HG03442 (cell line): ENCODE measurements around the gene LIF.

ENCODE experiments used
- ATAC-seq: cut with Tn5 transposase; IDR thresholded peaks from one replicate; pipeline ENCODE4 v1.9.1; 2021; ENCODE audit warnings: mild to moderate bottlenecking, moderate library complexity; ENCODE audit not compliant: unreplicated experiment

The LIF gene

GRCh38 chr22:30245985-30246813, at the start of gene LIF:
Gene LIF, minus strand, starts transcription at chr22:30246759. Its CDS starts 64 bp downstream, at chr22:30246695.
- no peak for ATAC-seq

- no peak for ATAC-seq
These were observed 49.8 kb upstream of the LIF start for GRCh38 chr22:30296324-30296723.

DNA sequence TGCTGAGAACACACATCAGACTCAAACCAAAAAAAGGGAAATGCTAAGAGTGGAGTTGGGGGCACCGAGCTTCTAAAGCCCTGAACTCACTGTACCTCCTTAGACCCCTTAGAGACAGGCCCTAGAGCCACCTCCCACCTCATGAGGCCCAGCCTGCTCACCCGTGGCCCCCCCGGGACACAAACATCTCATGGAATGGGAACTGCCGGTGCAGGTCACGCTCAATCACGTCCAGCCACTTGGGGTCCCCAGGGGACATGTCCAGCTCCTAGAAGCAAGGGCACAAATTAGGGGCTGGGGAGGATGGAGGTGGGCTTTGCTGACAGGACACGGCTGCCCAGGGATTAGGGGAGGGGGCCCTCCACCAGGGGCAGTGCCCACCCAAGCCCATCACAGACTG, 49.0 kb upstream of the LIF start:
- no peak for ATAC-seq

GRCh38 chr22:30294830-30295229, 48.3 kb upstream of the LIF start:
- no peak for ATAC-seq

GRCh38 chr22:30294066-30294465, 47.5 kb upstream of the LIF start:
- ATAC-seq: no peak

- no peak for ATAC-seq
These were observed 46.5 kb upstream of the LIF start for GRCh38 chr22:30293026-30293425.

- no peak for ATAC-seq
These were observed 45.8 kb upstream of the LIF start for GRCh38 chr22:30292069-30292970.

DNA sequence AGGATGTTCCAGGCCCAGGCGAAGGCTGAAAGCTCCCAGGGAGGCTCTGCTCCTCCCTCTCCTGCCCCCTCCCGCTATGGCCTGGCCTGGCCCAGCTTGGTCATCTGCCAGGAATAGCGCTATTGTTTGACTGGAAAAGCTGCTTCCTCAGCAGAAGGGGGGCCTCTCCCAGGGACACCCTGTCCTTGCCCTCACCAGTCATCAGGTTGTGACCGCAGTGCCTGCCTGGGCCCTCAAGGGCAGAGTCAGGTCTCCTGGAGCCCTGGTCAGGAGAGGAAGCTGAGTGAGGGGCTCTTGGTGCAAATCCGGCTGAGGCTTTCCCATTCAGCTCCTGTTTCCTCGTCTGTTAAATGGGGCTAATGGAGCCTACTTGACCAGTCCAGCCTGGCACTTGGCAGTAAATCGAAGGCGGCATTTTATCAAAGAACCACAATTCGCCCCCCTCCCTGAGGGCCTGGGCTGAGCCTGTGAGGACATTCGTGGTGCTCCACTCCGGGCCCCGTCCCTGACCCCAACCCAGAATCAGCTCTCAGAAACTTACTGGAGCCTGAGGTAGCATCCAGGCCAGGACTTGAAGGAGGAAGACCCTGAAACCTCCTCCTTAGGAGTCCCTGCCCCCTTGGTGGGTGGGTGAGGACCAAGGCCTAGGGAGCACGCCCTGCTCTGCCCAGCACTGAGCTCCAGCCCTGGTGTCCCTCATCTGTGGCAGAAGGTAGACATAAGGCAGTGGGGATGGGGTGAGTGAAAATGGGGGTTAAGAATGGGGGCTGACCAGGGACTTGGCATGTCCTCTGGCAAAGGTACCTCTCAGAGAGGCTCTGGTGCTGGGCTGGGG, 44.7 kb upstream of the LIF start:
- no peak for ATAC-seq

- no peak for ATAC-seq
These were observed 43.9 kb upstream of the LIF start for GRCh38 chr22:30290342-30291057.

GRCh38 chr22:30289980-30290313, 43.4 kb upstream of the LIF start:
- peak; percentile 9 for ATAC-seq

GRCh38 chr22:30289141-30289979, 42.8 kb upstream of the LIF start, which contains the start of gene CASTOR1:
Gene CASTOR1, minus strand, starts transcription at chr22:30289505. Its CDS starts 8 bp downstream, at chr22:30289497.
- ATAC-seq: peak; percentile 62

GRCh38 chr22:30288419-30289140, 42.0 kb upstream of the LIF start:
- no peak for ATAC-seq

DNA sequence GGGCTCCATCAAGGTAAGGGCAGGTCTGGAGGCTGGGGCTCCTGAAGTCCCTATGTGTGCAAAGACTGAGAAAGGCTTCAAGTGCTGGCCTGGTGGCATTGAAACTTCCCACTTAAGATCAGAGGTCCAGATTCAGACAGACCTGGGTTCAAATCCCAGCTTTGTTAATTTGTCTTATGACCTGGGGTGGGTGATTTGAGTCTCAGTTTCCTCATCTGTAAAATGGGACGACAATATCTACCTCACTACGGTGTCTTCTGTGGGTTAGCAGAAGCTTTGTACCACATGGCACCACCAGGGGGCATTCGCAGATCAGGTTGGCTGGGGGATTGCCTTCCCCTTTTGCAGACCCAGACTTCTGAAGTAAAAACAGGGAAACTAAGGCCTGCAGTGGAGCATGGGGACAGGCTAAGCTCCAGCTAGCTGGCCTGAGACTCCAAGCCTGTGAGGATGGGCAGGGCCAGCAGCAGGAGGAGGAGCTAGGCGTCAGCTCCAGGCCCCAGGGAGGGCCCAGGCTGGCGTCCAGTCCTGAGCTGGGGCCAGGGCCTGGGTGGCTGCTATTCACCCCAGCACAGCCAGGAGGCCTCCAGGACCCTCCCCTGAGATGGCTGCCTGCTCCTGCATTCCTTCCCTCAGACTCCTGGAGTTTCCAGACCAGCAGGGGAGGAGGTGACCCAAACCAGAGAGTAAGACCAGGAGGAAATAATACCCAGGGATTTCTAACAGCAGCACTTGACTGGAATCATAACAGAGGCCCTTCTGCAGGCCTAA, 41.3 kb upstream of the LIF start:
- ATAC-seq: no peak

DNA sequence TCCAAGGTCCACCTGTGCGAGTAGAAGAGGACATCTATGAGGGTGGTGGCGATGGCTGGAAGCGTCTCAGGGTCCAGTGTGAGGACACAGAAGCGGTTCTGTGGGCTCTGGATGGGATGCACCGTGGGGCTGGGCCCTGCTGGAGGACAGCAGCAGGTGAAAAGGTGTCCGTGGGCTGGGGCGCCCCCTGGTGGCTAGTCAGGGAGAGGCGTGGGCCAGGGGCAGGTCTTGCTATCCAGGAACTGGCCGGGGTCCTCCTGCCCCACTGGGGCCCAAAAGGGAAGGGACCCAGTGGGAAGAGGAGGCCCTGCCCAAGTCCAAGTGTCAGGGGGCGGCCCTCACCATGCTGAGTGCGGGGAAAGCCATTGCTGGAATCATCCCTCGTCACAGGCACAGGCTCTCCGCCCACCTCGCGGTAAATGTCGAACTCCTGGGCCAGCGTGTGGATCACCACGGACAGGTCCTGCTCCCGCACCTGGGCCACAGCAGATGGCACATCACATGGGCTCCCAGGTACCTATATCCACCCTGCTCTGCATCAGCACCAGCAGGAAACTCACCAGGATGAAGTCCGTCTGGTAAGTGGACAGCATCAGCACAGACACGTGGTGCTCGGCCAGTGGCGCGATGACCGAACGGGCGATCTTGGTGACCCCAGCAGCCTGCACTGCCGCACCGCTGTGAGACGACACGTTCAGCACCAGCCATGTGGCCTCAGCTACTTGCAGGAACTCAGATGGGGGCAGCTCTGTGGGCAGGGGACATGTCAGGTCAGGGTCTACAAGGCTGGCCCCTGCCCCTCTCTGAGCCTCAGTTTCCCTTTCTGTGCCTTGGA, 40.5 kb upstream of the LIF start:
- no peak for ATAC-seq

GRCh38 chr22:30286331-30286730, 39.8 kb upstream of the LIF start:
- no peak for ATAC-seq

- ATAC-seq: no peak
These were observed 39.3 kb upstream of the LIF start for GRCh38 chr22:30285846-30286200.

DNA sequence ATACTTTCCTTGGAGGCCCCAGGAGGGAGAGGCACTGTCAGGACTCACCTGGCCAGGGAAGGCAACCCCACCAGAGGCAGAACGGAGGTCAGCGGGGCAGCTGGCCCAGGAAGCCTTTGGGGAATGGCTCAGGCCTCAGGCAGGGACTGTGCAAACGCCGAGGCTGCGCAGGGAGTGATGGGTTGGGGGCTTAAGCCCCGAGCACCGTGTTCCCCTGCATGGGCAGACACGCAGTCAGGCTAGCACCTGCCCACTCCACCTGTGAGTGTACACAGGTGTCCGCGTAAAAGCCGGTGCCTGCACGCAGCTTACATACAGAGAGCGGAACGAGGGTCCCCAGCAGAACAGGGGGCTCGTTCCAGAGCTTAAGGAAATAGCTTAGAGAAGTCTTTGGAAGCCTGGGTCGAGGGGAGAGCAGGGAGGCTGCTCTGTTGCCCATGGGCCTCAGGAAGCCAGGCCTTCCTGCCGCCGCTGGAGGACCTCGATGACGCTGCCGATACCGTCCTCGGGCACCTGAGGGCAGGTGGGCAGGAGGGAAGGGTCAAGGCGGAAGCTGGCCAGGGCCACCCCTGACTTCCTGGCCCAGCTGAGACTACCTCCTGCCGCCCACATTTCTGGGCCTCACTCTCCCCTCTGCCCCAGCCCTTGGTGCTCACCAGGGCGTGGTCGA, 38.8 kb upstream of the LIF start:
- no peak for ATAC-seq
